Medulla oblongata (tissue), 1 donor: ENCODE results near the gene PAX8.
A peak's percentile ranks its signal among the peaks of the same experiment; 100 is the strongest.
"Not testable (repeated sequence)": the region's sequence is repeated elsewhere in the genome, so short reads cannot be mapped to it uniquely, and the experiment has no call there.

ENCODE experiments used
- DNase-seq: peaks from one replicate; pipeline ENCODE4 v3.0.0-alpha.2; 2015; ENCODE audit errors: extremely low spot score

The PAX8 gene

GRCh38 chr2:113278742-113279139 lies at the start of gene PAX8:
Gene PAX8 (minus strand): TSS chr2:113278921. CDS start chr2:113278394, 527 bp downstream.
- no peak for DNase-seq

- DNase-seq: no peak
Measured at GRCh38 chr2:113328043-113328442, 49.3 kb upstream of the PAX8 start.

GRCh38 chr2:113325161-113325731 lies 46.5 kb upstream of the PAX8 start:
- DNase-seq: not testable (repeated sequence)

- peak; percentile 12 for DNase-seq
Measured at GRCh38 chr2:113324684-113325160, 46.0 kb upstream of the PAX8 start.

GRCh38 chr2:113323129-113323528 lies 44.4 kb upstream of the PAX8 start:
- DNase-seq: peak; percentile 28

GRCh38 chr2:113320106-113320505 lies 41.4 kb upstream of the PAX8 start:
- DNase-seq: not testable (repeated sequence)

GRCh38 chr2:113318941-113319340 lies 40.2 kb upstream of the PAX8 start:
- DNase-seq: not testable (repeated sequence)

GRCh38 chr2:113316085-113316484 lies 37.4 kb upstream of the PAX8 start:
- no peak for DNase-seq

GRCh38 chr2:113314663-113315062 lies 35.9 kb upstream of the PAX8 start:
- not testable (repeated sequence) for DNase-seq

GRCh38 chr2:113314176-113314575 lies 35.5 kb upstream of the PAX8 start:
- DNase-seq: not testable (repeated sequence)

GRCh38 chr2:113311781-113312180 lies 33.1 kb upstream of the PAX8 start:
- DNase-seq: not testable (repeated sequence)

- DNase-seq: not testable (repeated sequence)
Measured at GRCh38 chr2:113311191-113311590, 32.5 kb upstream of the PAX8 start.

- no peak for DNase-seq
Measured at GRCh38 chr2:113309655-113310387, 31.1 kb upstream of the PAX8 start.

GRCh38 chr2:113308784-113309183 lies 30.1 kb upstream of the PAX8 start:
- DNase-seq: not testable (repeated sequence)

- not testable (repeated sequence) for DNase-seq
Measured at GRCh38 chr2:113306207-113306606, 27.5 kb upstream of the PAX8 start.

GRCh38 chr2:113305749-113306148 lies 27.0 kb upstream of the PAX8 start:
- DNase-seq: not testable (repeated sequence)

- no peak for DNase-seq
Measured at GRCh38 chr2:113305146-113305545, 26.4 kb upstream of the PAX8 start.

GRCh38 chr2:113304702-113305101 lies 26.0 kb upstream of the PAX8 start:
- DNase-seq: peak; percentile 47

- not testable (repeated sequence) for DNase-seq
Measured at GRCh38 chr2:113302216-113302980, 23.7 kb upstream of the PAX8 start.

GRCh38 chr2:113300281-113300680 lies 21.6 kb upstream of the PAX8 start:
- no peak for DNase-seq

GRCh38 chr2:113298176-113298575 lies 19.5 kb upstream of the PAX8 start:
- DNase-seq: no peak

- DNase-seq: not testable (repeated sequence)
Measured at GRCh38 chr2:113297590-113297989, 18.9 kb upstream of the PAX8 start.
